DOHH2 (cell line): ENCODE results near the gene EXD3.

Experiments used
- CTCF ChIP-seq: fragments of 200-600 bp; sonication (generic); IDR thresholded peaks from one replicate; pipeline ENCODE4 v1.5.1; 2014; ENCODE audit warnings: antibody characterized with exemption, mild to moderate bottlenecking, low read depth, low read length; ENCODE audit not compliant: poor library complexity, severe bottlenecking
- EZH2phosphoT487 ChIP-seq: fragments of 200-600 bp; sonication (generic); IDR thresholded peaks from 2 replicates; pipeline ENCODE4 v1.6.1; 2017; ENCODE audit warnings: borderline replicate concordance, mild to moderate bottlenecking, antibody characterized with exemption, low read length, moderate library complexity, mixed read lengths

- no peak for TF ChIP-seq CTCF
- TF ChIP-seq EZH2phosphoT487, result no peak
Observed at GRCh38 chr9:137464291-137464999, 41.5 kb upstream of the EXD3 start.
